GM18873 (cell line): ENCODE data around the gene SNCAIP.

Experiments used
- ATAC-seq: cut with Tn5 transposase; IDR thresholded peaks from one replicate; pipeline ENCODE4 v1.9.1; 2021; ENCODE audit warnings: mild to moderate bottlenecking, moderate library complexity, moderate number of reproducible peaks; ENCODE audit not compliant: unreplicated experiment, low FRiP score

Gene SNCAIP

DNA sequence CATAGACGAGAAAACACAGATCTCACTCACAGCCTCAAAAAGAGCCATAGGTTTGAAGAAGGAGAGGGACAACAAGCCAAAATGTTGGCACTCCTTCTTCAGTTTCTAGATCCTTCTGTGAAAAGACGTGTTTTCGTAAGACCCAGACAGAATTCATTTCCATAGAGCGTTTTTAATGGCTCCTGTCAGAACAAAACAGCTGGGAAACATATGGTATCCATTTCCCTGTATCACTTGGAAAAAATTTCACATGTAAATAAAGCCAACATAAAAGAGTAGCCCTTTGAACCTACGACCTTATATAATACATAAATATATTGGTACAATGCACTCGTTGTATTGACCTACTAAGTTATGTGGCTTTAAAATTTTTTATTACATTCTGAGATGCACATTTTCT is 108.1 kb downstream of the SNCAIP start:
- ATAC-seq: no peak

DNA sequence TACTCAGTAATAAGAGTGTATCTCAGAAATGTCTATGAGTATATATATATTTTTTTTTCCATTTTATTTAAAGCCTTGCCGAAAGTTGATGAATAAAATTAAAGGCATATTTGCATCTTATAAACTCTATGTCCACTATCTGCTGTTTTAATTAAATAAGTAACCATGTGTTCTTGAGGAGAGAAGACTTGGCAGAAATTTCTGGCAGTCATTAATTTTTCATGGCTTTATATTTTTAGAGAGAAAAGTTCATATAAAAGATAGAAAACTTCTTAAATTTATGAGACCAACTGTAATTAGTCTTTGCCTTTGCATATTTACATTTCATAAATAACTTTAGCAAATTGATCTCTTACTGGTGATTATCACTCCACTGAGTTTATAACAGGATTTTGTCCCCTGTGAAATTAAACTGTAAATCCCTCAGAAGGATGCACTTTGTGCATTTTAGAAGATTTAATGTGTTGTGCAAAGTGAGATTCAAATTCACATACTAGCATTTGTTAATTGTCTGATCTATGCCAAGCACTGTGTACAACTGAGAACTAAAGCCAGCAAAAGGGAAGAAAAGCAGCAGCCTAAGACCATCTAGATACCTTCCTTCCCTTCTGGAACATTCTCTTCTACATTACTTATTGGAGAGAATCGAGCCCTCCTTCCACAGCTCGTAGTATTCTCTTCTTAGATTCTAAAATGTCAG is 108.7 kb downstream of the SNCAIP start:
- no peak for ATAC-seq

DNA sequence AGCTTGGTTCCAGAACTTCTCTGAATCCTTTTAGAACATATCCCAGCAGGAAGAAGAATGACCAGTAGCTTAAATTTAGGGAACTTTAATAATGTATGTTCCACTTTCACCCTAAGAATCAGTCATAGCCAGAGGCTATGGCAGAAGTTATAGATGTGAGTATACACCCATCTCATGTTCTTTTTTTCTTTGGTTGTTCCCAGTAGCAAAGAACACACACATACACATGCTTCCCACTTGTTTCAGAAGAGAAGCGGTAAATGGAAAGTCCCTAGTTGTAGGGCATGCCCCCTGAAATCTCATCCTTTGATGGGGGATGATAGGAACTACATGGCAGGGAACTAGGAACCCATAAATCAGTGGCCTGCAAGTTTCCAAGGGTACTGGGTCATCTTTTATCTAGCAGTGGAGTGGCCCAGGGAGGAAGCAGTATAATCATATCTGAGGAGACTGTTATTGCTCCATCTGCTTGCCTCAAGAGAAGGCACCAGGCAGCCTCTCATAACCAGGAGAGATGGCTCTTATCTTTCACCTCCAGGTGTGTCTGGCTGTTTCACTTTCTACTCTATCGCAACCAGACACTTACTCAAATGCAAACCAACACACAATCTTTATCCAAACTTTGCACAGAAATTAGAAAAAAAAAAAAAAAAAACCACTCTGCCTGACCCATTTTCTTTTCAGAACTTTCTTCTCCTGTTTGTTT is 109.5 kb downstream of the SNCAIP start:
- peak; percentile 89 for ATAC-seq

DNA sequence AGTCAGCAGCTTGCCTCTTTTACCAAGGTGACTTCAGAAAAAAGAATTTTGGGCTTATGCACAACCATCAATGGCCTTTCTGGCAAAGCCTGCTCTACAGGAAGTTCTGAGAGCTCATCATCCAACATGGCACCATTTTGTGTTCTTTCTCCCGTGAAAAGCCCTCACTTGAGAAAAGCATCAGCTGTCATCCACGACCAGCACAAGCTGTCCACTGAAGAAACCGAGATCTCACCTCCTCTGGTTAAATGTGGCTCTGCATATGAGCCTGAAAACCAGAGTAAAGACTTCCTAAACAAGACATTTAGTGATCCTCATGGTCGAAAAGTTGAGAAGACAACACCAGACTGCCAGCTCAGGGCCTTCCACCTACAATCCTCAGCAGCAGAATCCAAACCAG is 111.2 kb downstream of the SNCAIP start:
- no peak for ATAC-seq

DNA sequence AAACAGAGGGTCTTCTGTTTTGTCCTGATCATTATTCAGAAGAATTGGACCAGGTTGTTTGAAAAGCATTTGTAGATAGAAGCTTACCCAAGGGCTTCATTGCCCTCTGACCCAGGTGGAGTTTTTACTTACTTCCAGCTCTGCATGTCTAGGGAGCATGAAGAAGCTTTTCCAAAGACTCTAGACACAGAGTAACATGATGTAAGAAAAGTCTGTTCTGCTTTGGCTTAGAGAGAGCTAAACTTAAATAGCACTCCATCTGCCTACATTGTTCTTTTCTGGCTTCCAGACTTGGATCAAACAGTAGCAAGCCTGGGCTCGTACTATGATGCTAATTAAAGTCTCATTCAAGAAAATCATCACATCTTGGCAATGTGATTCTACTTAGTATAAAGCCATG is 112.1 kb downstream of the SNCAIP start:
- ATAC-seq: no peak

GRCh38 chr5:122426301-122426700 is 114.3 kb downstream of the SNCAIP start:
- ATAC-seq: no peak

GRCh38 chr5:122427621-122428020 is 115.6 kb downstream of the SNCAIP start:
- ATAC-seq: no peak

DNA sequence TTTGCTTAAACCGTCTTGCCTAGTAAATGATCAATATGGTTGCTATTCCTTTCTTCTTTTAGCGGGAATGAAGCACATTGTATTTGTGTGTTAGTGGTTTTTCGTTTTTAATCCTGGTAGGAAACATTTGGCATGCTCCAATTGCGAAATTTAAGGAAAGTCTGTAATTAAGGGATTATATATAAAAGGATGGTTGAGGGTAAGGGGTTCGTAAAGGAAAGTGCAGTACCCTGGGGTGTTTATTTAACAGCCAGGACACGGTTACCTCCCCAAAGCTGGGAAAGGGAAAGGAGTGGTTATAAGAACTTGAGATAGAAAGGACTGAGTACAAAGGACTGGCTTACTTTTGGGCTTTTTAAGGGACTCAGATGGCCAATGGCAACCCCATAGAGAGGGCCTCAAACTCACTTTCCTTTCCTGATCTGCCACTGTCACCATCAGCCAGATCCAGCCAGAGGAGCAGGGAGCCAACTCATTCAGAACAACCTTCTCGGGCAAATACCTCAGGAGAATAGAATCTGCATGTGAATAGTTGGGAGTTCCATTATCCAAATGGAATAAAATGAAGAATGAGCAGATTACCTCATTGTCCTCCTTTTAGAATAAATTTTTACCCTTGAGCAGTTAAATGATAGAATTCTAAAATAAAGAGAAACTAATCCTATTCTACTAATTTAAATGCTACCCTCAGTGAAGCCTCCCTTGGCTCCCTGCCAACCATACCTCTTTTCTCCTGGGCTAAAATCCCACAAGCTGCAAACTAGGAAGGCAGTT is 117.7 kb downstream of the SNCAIP start:
- ATAC-seq: no peak

DNA sequence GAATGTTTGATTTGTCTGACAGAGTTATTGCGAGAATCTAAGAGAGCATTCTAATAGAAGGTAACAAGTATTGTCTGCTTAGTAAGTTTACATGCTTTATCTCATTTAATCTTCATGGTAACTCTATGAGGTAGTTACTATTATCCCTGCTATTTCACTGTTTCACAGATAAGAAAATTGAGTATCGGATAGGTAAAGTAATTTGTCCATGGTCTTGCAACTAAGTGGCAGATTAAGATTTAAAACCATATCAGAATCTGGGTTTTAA is 118.2 kb downstream of the SNCAIP start:
- no peak for ATAC-seq

- ATAC-seq: no peak
Observed at GRCh38 chr5:122431298-122431697, 119.3 kb downstream of the SNCAIP start.

- ATAC-seq: no peak
Observed at GRCh38 chr5:122434205-122434970, 122.4 kb downstream of the SNCAIP start.

GRCh38 chr5:122435234-122435633 is 123.2 kb downstream of the SNCAIP start:
- ATAC-seq: no peak

GRCh38 chr5:122435761-122436160 is 123.7 kb downstream of the SNCAIP start:
- ATAC-seq: no peak

GRCh38 chr5:122436615-122437014 is 124.6 kb downstream of the SNCAIP start:
- no peak for ATAC-seq

GRCh38 chr5:122439645-122440044 is 127.6 kb downstream of the SNCAIP start:
- no peak for ATAC-seq

- peak; percentile 70 for ATAC-seq
Observed at GRCh38 chr5:122442938-122443337, 130.9 kb downstream of the SNCAIP start.

DNA sequence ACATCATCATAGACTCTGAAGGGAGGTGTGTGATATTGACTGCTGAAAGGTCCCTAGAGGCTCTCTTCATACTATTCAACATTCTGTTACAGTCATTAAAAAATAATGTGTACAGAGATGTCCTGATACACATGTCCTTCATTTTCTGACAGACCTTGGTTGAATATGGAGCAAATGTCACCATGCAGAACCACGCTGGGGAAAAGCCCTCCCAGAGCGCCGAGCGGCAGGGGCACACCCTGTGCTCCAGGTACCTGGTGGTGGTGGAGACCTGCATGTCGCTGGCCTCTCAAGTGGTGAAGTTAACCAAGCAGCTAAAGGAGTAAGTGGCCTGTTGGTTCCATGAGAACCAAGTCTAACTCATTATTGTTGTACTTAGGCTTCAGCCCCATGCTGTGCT is 132.4 kb downstream of the SNCAIP start:
- no peak for ATAC-seq

DNA sequence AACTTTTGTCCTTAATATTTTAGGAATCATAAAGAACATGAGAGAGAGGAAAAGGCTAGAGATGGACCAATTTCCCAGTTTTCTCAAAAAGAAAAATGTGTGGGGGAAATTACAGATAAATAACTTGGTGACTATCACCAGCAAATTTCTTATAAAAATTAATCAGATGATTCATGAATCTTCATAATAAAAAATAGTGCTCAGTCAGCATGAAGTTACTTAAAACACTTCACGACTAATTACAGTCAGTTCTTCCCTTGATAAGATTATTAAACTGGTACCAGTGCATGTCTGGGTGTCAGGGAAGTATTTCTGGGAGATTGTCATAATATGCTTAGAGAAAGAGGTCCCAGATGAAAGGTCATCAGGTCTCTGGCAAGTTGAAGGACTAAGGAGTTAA is 133.0 kb downstream of the SNCAIP start:
- ATAC-seq: no peak

DNA sequence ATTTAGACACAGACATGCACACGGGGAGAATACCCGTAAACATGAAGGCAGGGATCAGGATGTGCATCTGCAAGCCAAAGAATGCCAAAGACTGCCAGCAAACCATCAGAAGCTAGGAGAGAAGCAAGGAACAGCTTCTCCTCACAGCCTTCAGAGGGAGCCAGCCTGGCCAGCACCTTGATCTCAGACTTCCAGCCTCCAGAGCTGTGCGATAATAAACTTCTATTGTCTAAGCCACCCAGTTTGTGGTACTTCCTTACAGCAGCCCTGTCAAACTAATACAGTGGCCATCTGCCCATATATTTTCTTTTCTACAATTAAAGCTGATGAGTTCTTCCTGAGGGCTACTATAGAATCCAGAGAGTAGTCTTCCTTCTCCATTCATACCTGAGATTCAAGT is 135.0 kb downstream of the SNCAIP start:
- no peak for ATAC-seq

- no peak for ATAC-seq
Observed at GRCh38 chr5:122447879-122448278, 135.8 kb downstream of the SNCAIP start.

DNA sequence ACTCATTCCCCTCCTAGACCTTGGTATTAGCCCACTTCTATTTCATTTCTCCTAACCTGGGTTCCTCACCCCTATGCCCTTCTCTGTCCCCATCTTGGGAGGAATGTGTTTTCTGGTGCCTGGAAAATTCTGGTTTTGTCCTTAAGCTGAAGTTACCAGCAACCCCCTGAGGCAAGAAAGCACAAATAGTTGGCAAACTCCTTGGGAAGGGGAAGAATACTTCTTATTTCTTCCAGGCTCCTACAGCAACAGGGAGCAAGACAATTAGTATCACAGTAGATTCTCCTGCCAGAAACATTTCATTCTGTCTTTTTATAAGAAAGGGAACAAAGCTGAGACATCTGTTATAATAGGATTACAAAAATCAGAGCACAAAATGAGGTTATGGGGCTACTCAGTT is 142.5 kb downstream of the SNCAIP start:
- ATAC-seq: no peak
